T47D (cell line): ENCODE data around the gene ZNF771.

Experiments
- DNase-seq, 2 experiments: peaks; one replicate each; pipeline versions ENCODE4 v3.0.0 to v3.0.0-alpha.2; 2011 to 2012; ENCODE audit warnings: low read depth in 1 of 2, low spot score in 1 of 2
- JUND ChIP-seq: IDR thresholded peaks from 2 replicates; pipeline ENCODE4 v1.6.1; 2012; ENCODE audit warnings: low read depth
- in situ Hi-C: cut with HindIII; loops from 2 replicates; pipeline ENCODE4 v1.10.0; 2016; ENCODE audit warnings: low sequenced_read_pairs, low pct_unique_long_range_greater_than_20kb

Gene ZNF771

GRCh38 chr16:30369091-30369937, 38.1 kb upstream of the ZNF771 start:
- no peak for TF ChIP-seq JUND
- no peak for DNase-seq
- in situ Hi-C loops = no loop called here

GRCh38 chr16:30369938-30370455, 37.4 kb upstream of the ZNF771 start:
- in situ Hi-C loops = no loop called here
- no peak for DNase-seq
- TF ChIP-seq JUND = no peak

DNA sequence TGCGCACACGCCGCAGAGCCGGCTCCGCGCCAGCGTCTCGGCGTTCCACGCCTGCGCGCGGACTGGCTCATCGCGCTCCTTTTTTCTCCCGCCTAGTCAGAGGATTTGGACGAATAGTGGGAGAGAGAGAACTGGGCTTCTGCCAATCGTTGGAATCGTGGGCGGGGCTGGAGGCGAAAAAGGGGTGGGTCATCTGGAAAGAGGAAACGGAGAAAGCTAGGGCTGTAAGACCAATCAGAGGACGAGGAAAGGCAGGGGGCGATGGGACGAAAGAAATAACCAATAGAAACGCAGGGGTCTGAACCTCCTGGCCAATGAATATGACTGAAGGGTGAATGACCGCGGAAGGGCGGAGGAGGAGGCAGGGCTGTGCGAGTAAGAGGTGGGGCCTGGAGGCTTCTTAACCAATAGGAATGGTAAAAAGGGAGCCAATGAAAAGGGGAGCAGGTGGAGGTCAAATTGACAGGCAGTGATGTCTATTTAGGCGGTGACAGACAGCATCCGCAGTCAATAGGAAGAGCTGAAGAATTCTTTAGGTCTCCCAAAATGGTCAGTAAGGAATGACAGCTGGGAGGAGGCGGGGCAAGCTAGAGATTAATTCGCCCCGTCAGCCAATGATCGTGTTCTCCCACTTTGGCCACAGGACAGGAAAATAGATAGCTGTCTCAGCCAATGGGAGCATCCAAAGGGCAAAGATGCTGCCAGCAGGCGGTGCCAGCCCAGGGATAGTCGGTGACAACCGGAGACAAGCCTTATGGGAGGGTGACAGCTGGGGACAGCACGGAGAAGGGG, 36.8 kb upstream of the ZNF771 start, which contains the start of gene TBC1D10B:
TSS of gene TBC1D10B (minus strand) at position 39 of the 792 bp plus-strand sequence. CDS start 311 bp downstream, outside the sequence.
- in situ Hi-C loops = no loop called here
- DNase-seq = peak; percentile 97 to 100
- no peak for TF ChIP-seq JUND

DNA sequence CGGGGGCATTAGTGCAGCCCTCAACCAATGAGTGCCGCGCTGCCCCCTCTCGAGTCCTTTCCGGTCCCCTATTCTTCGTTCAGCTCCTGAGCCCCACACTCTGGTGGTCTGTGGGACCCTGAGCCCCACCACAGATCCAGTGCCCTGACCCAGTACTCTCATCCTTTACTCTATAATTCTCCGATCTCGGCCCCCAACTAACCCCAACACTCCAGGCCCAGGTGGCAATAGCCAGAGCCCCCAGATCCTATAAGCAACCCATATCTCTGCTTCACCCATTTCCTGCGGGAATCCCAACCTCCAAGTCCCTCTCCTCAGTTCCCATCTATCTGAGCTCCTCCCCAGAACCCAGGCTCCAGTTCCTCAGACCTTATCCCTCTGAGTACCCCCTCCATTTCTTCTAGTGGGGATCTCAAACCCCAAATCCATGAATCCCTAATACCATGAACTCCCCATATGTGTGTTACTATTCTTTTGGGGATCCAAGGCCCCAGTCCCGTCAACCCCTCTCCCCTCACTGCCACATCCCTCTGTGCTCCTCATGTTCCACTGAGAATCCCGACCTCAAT, 36.1 kb upstream of the ZNF771 start:
- no peak for TF ChIP-seq JUND
- no peak for DNase-seq
- in situ Hi-C loops = no loop called here

GRCh38 chr16:30372038-30372712, 35.2 kb upstream of the ZNF771 start:
- DNase-seq = no peak
- in situ Hi-C loops = no loop called here
- TF ChIP-seq JUND = no peak

DNA sequence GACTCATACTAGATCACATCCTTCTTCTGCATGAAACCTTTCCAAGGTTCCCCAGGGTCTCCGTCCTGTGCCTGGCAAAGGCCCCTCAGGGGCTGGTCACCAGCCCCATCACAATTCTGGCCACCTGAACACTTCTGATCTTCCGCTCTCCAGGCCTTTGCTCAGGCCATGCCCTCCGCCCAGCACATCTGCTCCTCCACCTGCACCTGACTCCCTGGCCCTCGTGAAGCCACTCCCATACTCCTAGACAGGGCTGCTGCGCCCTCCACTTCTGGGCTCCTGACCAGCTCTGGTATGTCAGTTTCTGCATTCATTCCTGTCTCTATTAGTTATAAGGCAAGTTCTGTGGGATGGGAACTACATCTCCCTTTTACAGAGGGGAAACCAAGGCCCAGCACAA, 34.7 kb upstream of the ZNF771 start:
- no peak for DNase-seq
- TF ChIP-seq JUND = no peak
- in situ Hi-C loops = no loop called here

DNA sequence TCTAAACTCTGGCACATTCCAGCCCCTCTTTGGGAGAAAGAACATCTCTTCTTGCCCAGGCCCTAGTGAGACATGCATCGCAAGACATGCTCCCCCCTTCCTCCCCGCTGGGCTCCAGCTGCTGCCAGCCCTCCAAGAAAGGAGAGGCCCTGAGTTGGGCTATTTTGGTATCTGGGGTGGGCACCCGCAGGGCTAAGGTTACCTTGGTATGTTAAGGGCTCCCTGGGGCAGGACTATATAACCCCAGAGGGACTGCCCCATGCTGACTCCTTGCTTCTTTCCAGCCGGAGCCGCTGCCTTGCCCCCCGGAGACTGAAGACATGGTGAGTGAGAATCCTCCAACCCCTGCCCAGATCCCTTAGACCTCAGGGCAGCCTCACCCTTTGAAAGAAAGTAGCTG, 32.9 kb upstream of the ZNF771 start, which contains the start of gene MYL11:
TSS of gene MYL11 (plus strand) at position 265 of the 400 bp plus-strand sequence. CDS start at position 321, 56 bp downstream.
- DNase-seq = no peak
- no peak for TF ChIP-seq JUND
- in situ Hi-C loops = no loop called here

GRCh38 chr16:30375864-30376263, 31.5 kb upstream of the ZNF771 start:
- no peak for DNase-seq
- in situ Hi-C loops = no loop called here
- TF ChIP-seq JUND = no peak

DNA sequence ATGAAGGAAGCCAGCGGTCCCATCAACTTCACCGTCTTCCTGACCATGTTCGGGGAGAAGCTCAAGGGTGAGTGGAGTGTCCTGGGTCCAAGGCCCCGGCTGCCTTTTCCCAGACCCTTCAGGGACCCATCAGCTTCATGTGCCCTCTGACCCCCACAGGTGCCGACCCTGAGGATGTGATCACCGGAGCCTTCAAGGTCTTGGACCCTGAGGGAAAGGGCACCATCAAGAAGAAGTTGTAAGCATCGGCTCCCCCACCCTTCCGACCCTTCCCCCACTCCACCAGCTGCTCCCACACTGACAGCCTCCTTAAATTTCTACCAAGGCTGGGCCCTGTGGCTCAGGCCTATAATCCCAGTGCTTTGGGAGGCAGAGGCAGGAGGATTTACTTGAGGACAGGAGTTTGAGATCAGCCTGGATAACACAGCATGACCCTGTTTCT, 30.9 kb upstream of the ZNF771 start:
- in situ Hi-C loops = no loop called here
- DNase-seq = no peak
- no peak for TF ChIP-seq JUND

DNA sequence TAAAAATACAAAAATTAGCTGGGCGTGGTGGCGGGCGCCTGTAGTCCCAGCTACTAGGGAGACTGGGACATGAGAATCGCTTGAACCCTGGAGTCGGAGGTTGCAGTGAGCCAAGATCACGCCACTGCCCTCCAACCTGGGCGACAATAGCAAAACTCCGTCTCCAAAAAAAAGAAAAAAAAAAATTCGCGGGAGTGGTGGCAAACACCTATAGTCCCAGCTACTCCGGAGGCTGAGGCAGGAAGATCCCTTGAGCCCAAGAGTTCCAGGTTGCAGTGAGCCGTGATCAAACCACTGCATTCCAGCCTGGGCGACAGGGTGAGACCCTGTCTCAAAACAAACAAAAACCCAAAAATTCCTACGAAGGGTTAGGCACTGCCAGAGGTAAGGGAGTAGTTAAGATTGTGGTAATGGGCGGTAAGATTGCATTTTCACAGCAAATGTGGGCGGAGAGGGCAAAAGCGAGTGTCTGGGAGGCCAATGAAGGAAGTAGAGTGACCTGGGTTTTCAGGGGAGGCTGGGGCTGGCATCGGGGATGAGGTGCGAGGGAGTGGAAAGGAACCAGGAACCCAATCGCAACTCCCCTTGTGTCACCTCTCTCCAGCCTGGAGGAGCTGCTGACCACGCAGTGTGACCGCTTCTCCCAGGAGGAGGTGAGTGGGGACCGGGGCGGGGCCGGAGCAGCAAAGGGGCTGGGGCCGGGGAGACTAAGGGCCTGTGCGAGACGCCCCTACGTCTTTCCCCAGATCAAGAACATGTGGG, 30.2 kb upstream of the ZNF771 start:
- DNase-seq = no peak
- in situ Hi-C loops = no loop called here
- no peak for TF ChIP-seq JUND

- no peak for TF ChIP-seq JUND
- in situ Hi-C loops = no loop called here
- peak; percentile 80 to 91 for DNase-seq
Measured at GRCh38 chr16:30377812-30378235, 29.6 kb upstream of the ZNF771 start.
